Central memory CD8-positive, alpha-beta T cell (primary cell): Measurements from ENCODE around the gene EFCC1.
A peak's percentile ranks its signal among the peaks of the same experiment; 100 is the strongest.

Experiments
- ATAC-seq: fragments of 150-1000 bp; cut with Tn5 transposase; replicated peaks from 2 replicates; pipeline ENCODE4 v1.10.0; 2022; ENCODE audit warnings: mild to moderate bottlenecking, moderate FRiP score, moderate number of reproducible peaks; ENCODE audit not compliant: poor library complexity, severe bottlenecking; ENCODE audit errors: extremely low read depth
- DNase-seq, 2 donors: peaks; one replicate each; pipeline ENCODE4 v3.0.0; 2021; ENCODE audit warnings: low spot score in 2 of 2
- H3K27ac Mint-ChIP-seq: one replicate; pipeline ENCODE4 v1.8.0; 2022; ENCODE audit warnings: low read depth, mild to moderate bottlenecking, moderate library complexity, mixed read lengths
- H3K27me3 Mint-ChIP-seq: one replicate; pipeline ENCODE4 v1.8.0; 2022; ENCODE audit warnings: mixed read lengths
- H3K36me3 Mint-ChIP-seq: one replicate; pipeline ENCODE4 v1.8.0; 2022; ENCODE audit warnings: mild to moderate bottlenecking, moderate library complexity, mixed read lengths; ENCODE audit not compliant: insufficient read depth
- H3K4me1 Mint-ChIP-seq: one replicate; pipeline ENCODE4 v1.8.0; 2022; ENCODE audit warnings: mixed read lengths
- H3K4me3 Mint-ChIP-seq: one replicate; pipeline ENCODE4 v1.8.0; 2022; ENCODE audit warnings: mild to moderate bottlenecking, moderate library complexity, mixed read lengths
- H3K9me3 Mint-ChIP-seq: one replicate; pipeline ENCODE4 v1.8.0; 2022; ENCODE audit warnings: mixed read lengths

EFCC1 gene

GRCh38 chr3:129045675-129046036, 44.6 kb downstream of the EFCC1 start:
- Mint-ChIP-seq H3K4me1 (no peaks in the 10 kb centered on the region), H3K27me3 (peaks cover 32% of the 10 kb centered on the region), H3K36me3 (no peaks in the 10 kb centered on the region), H3K9me3 (no peaks in the 10 kb centered on the region), H3K27ac (no peak overlapping the region), H3K4me3 (peak overlapping the region; percentile 28)
- no peak for DNase-seq
- peak; percentile 52 for ATAC-seq

DNA sequence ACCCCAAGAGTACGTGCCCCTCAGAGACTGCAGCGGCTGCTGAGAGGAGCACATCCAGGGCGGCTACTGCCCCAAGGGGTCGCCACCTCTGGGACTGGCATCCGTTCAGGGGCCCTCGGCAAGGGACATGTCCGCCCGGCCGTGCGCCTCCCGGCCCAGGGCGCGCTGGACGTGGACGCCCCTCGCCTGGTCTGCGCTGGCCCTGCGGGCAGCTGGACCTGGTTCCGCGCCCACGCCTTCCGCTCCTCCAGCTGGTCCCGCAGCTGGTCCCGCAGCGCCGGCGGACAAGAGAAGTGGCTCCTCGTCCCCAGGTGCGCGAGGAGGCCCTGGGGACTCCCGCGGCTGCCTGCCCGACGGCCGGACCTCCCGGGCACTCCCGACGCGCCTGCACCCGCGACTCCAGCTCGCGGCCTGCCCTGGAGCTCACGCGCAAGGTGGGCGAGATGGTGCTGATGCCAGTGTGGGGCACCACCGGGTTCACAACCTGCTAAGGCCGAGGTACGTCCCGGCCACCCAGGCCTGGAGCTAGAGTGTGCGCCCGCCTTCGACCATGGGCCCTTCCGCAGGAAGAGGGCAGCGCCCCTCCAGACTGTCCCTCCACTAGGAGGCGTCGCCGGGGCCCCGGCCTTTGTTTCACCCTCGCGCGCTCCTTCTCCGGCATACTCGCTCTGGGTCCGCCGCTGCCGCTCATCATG, 45.1 kb downstream of the EFCC1 start:
- Mint-ChIP-seq H3K4me1 (no peaks in the 10 kb centered on the region), H3K27ac (no peak overlapping the region), H3K9me3 (no peaks in the 10 kb centered on the region), H3K27me3 (peaks cover 31% of the 10 kb centered on the region), H3K4me3 (peak overlapping the region; percentile 28), H3K36me3 (no peaks in the 10 kb centered on the region)
- DNase-seq (no peak), ATAC-seq (no peak)

DNA sequence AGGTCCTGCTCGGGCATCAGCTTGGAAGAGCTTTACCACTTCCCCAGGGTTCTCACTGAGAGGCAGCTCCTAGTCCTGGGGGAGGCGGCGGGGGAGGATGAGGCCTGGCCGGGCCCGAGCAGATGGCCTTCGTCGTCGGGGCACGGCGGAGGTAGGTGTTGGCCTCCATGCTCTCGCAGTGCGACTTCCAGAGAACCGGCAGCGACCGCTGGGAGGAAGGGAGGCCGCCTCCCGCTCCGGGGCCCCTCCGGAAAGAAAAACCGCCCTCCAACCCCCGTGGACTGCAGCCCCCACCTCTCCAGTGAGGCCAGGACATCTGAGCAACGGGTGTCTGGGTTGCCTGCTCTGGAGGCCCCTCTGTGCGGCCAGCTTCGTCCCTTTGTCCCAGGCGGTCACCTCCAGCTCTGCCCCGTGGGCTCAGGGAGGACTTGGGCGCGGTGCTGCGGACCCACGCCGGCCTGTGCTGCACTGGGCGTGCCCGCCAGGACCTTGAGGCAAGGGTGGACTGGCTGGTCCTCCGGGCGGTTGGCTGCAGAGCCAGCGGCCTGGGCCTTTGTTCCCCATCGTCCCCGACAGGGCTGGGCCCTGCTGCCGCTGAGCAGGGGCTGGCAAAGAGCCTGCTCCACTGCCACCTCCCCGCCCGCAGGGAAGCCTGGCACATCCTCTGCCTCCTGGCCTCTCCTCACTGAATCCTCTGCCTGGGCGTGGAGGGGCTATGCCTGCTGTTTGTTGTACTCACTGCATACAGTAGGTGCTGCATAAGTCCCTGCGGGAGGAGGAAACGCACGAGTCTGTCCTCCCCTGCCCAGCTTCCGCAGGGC, 45.8 kb downstream of the EFCC1 start:
- H3K9me3 Mint-ChIP-seq = no peaks in the 10 kb centered on the region
- no peaks in the 10 kb centered on the region for H3K36me3 Mint-ChIP-seq
- no peak for ATAC-seq
- no peak overlapping the region for H3K27ac Mint-ChIP-seq
- H3K4me1 Mint-ChIP-seq = no peaks in the 10 kb centered on the region
- DNase-seq = no peak
- H3K4me3 Mint-ChIP-seq = no peak overlapping the region
- H3K27me3 Mint-ChIP-seq = peaks cover 23% of the 10 kb centered on the region

DNA sequence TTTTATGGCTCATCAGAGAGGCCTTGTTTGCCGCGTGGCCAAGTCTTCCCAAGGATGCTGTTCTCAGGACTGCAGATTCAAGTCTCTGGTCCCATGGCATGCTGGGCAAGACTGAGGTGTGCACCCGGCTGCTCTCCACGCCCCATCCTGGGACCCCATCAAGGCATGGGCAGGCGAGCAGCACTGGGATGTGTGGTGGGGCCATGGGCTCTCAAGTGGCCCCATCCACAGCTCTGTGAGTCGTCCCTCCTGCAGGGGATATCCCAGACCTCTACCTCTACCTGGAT, 46.4 kb downstream of the EFCC1 start:
- no peak overlapping the region for H3K4me3 Mint-ChIP-seq
- no peaks in the 10 kb centered on the region for H3K9me3 Mint-ChIP-seq
- no peak for DNase-seq
- H3K4me1 Mint-ChIP-seq = no peaks in the 10 kb centered on the region
- H3K27ac Mint-ChIP-seq = no peak overlapping the region
- no peaks in the 10 kb centered on the region for H3K36me3 Mint-ChIP-seq
- peaks cover 18% of the 10 kb centered on the region for H3K27me3 Mint-ChIP-seq
- no peak for ATAC-seq

- no peak for ATAC-seq
- H3K36me3 Mint-ChIP-seq = peaks cover 2% of the 10 kb centered on the region
- H3K4me3 Mint-ChIP-seq = no peak overlapping the region
Observed at GRCh38 chr3:129050556-129051295, 49.6 kb downstream of the EFCC1 start.

DNA sequence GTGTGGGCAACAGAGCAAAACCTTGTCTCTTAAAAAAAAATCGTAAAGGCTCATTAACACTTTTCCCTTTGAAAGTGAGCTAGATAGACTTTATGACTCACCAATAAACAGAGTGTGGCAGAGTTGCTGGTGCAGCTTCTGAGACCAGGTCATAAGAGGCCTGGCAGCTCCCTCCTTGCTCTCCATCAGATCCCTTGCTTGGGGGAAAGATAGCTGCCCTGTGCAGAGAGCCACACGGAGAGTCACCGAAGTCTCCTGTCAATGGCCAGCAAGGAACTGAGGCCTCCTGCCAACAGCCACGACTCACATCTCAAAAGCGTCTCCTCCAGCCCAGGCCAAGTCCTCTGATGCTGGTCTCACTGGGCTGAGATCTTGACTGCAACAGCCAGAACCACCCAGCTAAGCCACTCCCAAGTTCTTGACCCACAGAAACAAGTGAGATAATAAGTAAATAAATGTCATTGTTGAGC, 50.8 kb downstream of the EFCC1 start:
- H3K9me3 Mint-ChIP-seq = no peaks in the 10 kb centered on the region
- peaks cover 7% of the 10 kb centered on the region for H3K4me1 Mint-ChIP-seq
- no peak overlapping the region for H3K4me3 Mint-ChIP-seq
- ATAC-seq (no peak), DNase-seq (no peak)
- H3K27ac Mint-ChIP-seq = no peak overlapping the region
- H3K36me3 Mint-ChIP-seq = peaks cover 2% of the 10 kb centered on the region
- no peaks in the 10 kb centered on the region for H3K27me3 Mint-ChIP-seq

More at GRCh38 chr3:129050556-129051295, 49.6 kb downstream of the EFCC1 start:
- no peaks in the 10 kb centered on the region for H3K9me3 Mint-ChIP-seq
- no peak overlapping the region for H3K27ac Mint-ChIP-seq
- H3K27me3 Mint-ChIP-seq = no peaks in the 10 kb centered on the region
- DNase-seq = no peak
- H3K4me1 Mint-ChIP-seq = peaks cover 7% of the 10 kb centered on the region

DNA sequence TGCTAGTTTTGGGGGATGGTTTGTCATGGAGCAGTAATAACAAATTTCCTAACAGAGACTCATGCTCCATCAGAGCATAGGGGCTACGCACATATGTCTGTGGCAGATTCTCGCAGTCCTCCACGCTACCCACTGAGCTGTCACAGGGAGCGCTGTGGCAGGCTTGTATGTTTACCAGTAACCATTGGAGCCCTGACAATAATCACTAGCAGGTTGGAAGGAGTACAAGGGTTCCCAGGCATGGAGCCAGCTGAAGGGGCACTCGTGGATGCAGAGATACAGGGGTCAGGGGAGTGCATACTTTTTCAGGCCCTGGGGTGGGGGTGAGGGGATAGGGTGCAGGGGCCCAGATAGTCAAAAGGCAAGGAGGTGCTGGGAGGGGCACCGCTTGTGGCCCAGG, 51.6 kb downstream of the EFCC1 start:
- no peaks in the 10 kb centered on the region for H3K9me3 Mint-ChIP-seq
- H3K27me3 Mint-ChIP-seq = no peaks in the 10 kb centered on the region

DNA sequence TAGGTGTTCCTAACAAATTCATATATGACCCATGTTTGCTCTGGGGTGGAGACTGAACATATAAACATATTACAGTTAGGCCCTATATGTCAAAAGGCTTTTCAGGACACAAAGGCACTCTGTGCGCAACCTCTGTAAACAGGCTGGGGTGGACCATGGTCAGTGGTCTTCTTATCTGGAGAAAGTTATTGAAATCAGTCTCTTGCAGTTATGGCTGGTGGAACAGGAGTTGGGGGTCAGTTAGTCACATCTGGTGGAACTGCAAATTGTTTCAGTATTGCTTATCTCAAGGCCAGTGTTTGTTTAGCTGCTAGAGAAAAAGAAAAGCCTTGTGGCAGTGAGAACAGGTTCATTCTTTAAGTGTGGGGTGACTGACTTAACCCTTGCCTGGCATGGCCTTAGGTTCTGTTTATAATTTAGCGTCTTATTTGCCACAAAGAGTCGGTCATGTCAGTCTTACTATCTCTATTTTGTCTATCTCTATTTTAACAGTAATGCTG, 53.6 kb downstream of the EFCC1 start:
- H3K36me3 Mint-ChIP-seq = peaks cover 2% of the 10 kb centered on the region
- peaks cover 7% of the 10 kb centered on the region for H3K4me1 Mint-ChIP-seq
- no peak for ATAC-seq
- no peak overlapping the region for H3K4me3 Mint-ChIP-seq
- no peaks in the 10 kb centered on the region for H3K9me3 Mint-ChIP-seq
- no peak for DNase-seq
- no peak overlapping the region for H3K27ac Mint-ChIP-seq
- H3K27me3 Mint-ChIP-seq = no peaks in the 10 kb centered on the region

More for the DNA sequence above, 51.6 kb downstream of the EFCC1 start:
- DNase-seq (no peak), ATAC-seq (no peak)
- Mint-ChIP-seq H3K36me3 (peaks cover 2% of the 10 kb centered on the region), H3K27ac (no peak overlapping the region), H3K4me1 (peaks cover 7% of the 10 kb centered on the region), H3K4me3 (no peak overlapping the region)

GRCh38 chr3:129056451-129057173, 55.5 kb downstream of the EFCC1 start:
- Mint-ChIP-seq H3K4me3 (no peak overlapping the region), H3K27ac (no peak overlapping the region), H3K9me3 (no peaks in the 10 kb centered on the region), H3K36me3 (peaks cover 2% of the 10 kb centered on the region), H3K27me3 (no peaks in the 10 kb centered on the region), H3K4me1 (peaks cover 7% of the 10 kb centered on the region)
- ATAC-seq (no peak), DNase-seq (no peak)

DNA sequence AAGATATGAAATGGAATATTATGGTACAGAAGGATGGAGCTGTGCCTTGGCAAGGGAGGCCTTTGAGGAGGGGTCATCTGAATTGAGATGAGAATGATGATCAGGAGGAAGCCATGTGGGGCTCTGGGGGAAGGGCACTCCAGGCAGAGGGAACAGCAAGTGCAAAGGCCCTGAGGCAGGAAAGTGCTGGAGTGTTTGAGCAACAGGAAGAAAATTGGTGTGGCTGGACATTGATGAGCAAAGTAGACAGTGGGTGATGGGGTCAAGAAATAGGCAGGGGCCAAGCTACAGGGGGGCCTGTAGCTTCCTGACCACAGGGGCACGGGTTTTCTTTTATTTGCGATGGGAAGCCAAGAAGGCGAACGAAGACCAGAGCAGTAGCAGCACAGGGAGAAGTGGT, 56.1 kb downstream of the EFCC1 start:
- no peak for DNase-seq
- no peaks in the 10 kb centered on the region for H3K27me3 Mint-ChIP-seq
- peaks cover 7% of the 10 kb centered on the region for H3K4me1 Mint-ChIP-seq
- no peak overlapping the region for H3K4me3 Mint-ChIP-seq
- no peak overlapping the region for H3K27ac Mint-ChIP-seq
- no peak for ATAC-seq
- peaks cover 2% of the 10 kb centered on the region for H3K36me3 Mint-ChIP-seq
- H3K9me3 Mint-ChIP-seq = no peaks in the 10 kb centered on the region

DNA sequence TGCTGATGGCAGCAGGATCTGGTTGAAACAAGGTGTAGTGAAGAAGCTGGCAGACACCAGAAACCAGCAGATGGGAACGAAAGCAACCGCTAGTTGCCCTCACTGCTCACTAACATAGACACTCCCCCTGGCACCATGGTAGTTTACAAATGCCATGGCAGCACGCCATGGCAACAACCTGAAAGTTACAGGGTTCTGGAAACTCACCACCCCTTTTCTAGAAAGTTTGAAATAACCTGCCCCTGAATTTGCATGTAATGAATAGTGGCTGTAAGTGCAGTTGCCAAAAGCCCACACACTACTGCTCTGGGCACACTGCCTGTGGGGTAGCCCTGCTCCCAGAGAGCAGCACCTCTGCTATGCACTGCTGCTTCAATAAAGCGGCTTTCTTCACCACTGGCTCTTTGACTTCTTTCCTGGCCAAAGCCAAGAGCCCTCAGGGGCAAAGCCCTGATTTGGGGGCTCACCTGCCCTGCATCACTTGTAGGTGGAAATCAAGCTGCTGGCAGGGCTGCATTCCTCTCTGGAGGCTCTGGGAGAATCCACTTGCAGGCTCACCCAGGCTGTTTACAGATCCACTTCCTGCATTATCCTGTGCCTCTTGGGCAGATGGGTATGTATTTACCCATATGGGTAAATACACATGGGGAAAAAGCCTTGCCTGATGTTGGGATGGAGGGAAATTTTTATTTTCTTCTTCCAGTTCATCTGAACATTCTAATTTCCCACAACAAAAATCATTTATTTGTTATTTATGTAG, 57.5 kb downstream of the EFCC1 start:
- no peaks in the 10 kb centered on the region for H3K9me3 Mint-ChIP-seq
- peaks cover under 1% of the 10 kb centered on the region for H3K36me3 Mint-ChIP-seq
- ATAC-seq = peak; percentile 52

More for the DNA sequence above, 57.5 kb downstream of the EFCC1 start:
- Mint-ChIP-seq H3K4me1 (peaks cover 3% of the 10 kb centered on the region), H3K4me3 (no peak overlapping the region), H3K27ac (no peak overlapping the region), H3K27me3 (no peaks in the 10 kb centered on the region)
- DNase-seq = no peak
